HCT116 (cell line): Measurements from ENCODE around the gene MAP3K21. TPM values are rescaled to one million over a fixed set of nuclear protein-coding genes. Genes with fewer than 3 reads are reported as not detected.

Experiments used
- ATAC-seq: fragments of 200-7000 bp; cut with Tn5 transposase; 2 replicates; pipeline ENCODE4 v1.9.1; 2020; ENCODE audit warnings: mild to moderate bottlenecking, moderate library complexity
- BruUV-seq: library from RNA; stranded (reverse); fragments of 400-500 nt; replicated peaks from 2 replicates; lab custom pipeline; 2021; lab: Mats Ljungman, UMichigan
- CTCF ChIA-PET: fragments of 300-600 bp; sonication (Branson Sonifier 250); formaldehyde crosslinking; loops from one replicate; lab custom pipeline; 2021; ENCODE audit warnings: antibody characterized with exemption; lab: Charles Lee
- POLR2A ChIA-PET: fragments of 300-600, 350-600 bp; sonication (Branson Sonifier 250); formaldehyde crosslinking; loops from one replicate; lab custom pipeline; 2021; ENCODE audit warnings: antibody characterized with exemption; lab: Charles Lee
- RAD21 ChIA-PET, 2 experiments: fragments of 300-600 bp; sonication (Branson Sonifier 250); formaldehyde crosslinking; loops; one replicate each; lab custom pipeline; 2023; ENCODE audit warnings: low total read pairs in 2 of 2; ENCODE audit not compliant: uncharacterized antibody in 2 of 2, unreplicated experiment in 2 of 2, low non-redundant PET in 1 of 2; lab: Charles Lee
- DNase-seq: peaks from one replicate; pipeline ENCODE4 v3.0.0-alpha.2; 2010; ENCODE audit warnings: low read depth, low spot score
- H2AFZ ChIP-seq: fragments of 200-600 bp; shearing (Covaris generic), sonication (generic); 2 replicates; pipeline ENCODE4 v1.6.1; 2017; ENCODE audit warnings: low read depth, mixed run types, mixed read lengths, antibody characterized with exemption, low read length; ENCODE audit not compliant: poor library complexity, severe bottlenecking
- H3K27ac ChIP-seq: 2 replicates; pipeline ENCODE4 v1.5.1; 2012; ENCODE audit warnings: low read depth, low read length
- H3K27me3 ChIP-seq: fragments of 200-600 bp; sonication (generic); 2 replicates; pipeline ENCODE4 v1.6.1; 2016; ENCODE audit warnings: mixed run types, low read length, mixed read lengths; ENCODE audit not compliant: insufficient read depth
- H3K36me3 ChIP-seq, 2 experiments: fragments of 200-500 bp in 1 of 2; fragments of 200-600 bp in 1 of 2; sonication (Bioruptor generic) in 1 of 2; sonication (generic) in 1 of 2; 2 replicates each; pipeline versions ENCODE4 v1.5.1 to v1.6.1; 2014 to 2016; ENCODE audit warnings: low read length in 2 of 2, inconsistent platforms in 1 of 2, mixed read lengths in 1 of 2, mixed run types in 1 of 2; ENCODE audit not compliant: insufficient read depth in 2 of 2, control insufficient read depth in 1 of 2
- H3K4me1 ChIP-seq, 2 experiments: fragments of 200-600 bp in 1 of 2; sonication (generic) in 1 of 2; 2 replicates each; pipeline versions ENCODE4 v1.5.1 to v1.6.1; 2012 to 2017; ENCODE audit warnings: low read length in 2 of 2, inconsistent platforms in 1 of 2, mild to moderate bottlenecking in 1 of 2, mixed read lengths in 1 of 2, mixed run types in 1 of 2, moderate library complexity in 1 of 2; ENCODE audit not compliant: insufficient read depth in 2 of 2, control insufficient read depth in 1 of 2
- H3K4me2 ChIP-seq: fragments of 200-600 bp; sonication (generic); 2 replicates; pipeline ENCODE4 v1.6.1; 2017; ENCODE audit warnings: mixed run types, low read length, mixed read lengths
- H3K4me3 ChIP-seq, 2 experiments: fragments of 200-600 bp in 1 of 2; sonication (generic) in 1 of 2; replicated peaks in 1 of 2; 2 replicates each; pipeline ENCODE4 v1.5.1; 2011 to 2016; ENCODE audit warnings: low read length in 2 of 2, control low read depth in 1 of 2, low read depth in 1 of 2, mild to moderate bottlenecking in 1 of 2, mixed read lengths in 1 of 2, mixed run types in 1 of 2
- H3K79me2 ChIP-seq: fragments of 200-600 bp; sonication (generic); 2 replicates; pipeline ENCODE4 v1.6.1; 2017; ENCODE audit warnings: mild to moderate bottlenecking, mixed run types, low read length, moderate library complexity, mixed read lengths; ENCODE audit not compliant: insufficient read depth
- H3K9ac ChIP-seq: fragments of 200-600 bp; sonication (generic); 2 replicates; pipeline ENCODE4 v1.6.1; 2016; ENCODE audit warnings: low read length, mixed read lengths
- H3K9me2 ChIP-seq: fragments of 200-600 bp; sonication (generic), shearing (Covaris generic); 2 replicates; pipeline ENCODE4 v1.6.1; 2017; ENCODE audit warnings: mixed run types, mild to moderate bottlenecking, moderate library complexity; ENCODE audit not compliant: insufficient read depth
- H3K9me3 ChIP-seq, 2 experiments: fragments of 200-500 bp in 1 of 2; fragments of 200-600 bp in 1 of 2; sonication (Bioruptor generic) in 1 of 2; sonication (generic) in 1 of 2; 2 replicates each; pipeline ENCODE4 v1.6.1; 2014 to 2017; ENCODE audit warnings: low read length in 2 of 2, mixed read lengths in 2 of 2, inconsistent platforms in 1 of 2, low read depth in 1 of 2, mild to moderate bottlenecking in 1 of 2, mixed run types in 1 of 2, moderate library complexity in 1 of 2; ENCODE audit not compliant: control insufficient read depth in 1 of 2, insufficient read depth in 1 of 2
- H4K20me1 ChIP-seq: fragments of 200-600 bp; sonication (generic), shearing (Covaris generic); 2 replicates; pipeline ENCODE4 v1.6.1; 2017; ENCODE audit warnings: mixed run types, mild to moderate bottlenecking, moderate library complexity; ENCODE audit not compliant: insufficient read depth
- CTCF ChIP-seq, 3 experiments: fragments of 200-600 bp in 1 of 3; sonication (generic) in 1 of 3; IDR thresholded peaks in 2 of 3; conservative IDR thresholded peaks in 1 of 3; 2 replicates each; pipeline ENCODE4 v1.5.1; 2012 to 2017; ENCODE audit warnings: low read depth in 2 of 3, low read length in 2 of 3, antibody characterized with exemption in 1 of 3, borderline replicate concordance in 1 of 3, control low read depth in 1 of 3, mild to moderate bottlenecking in 1 of 3, mixed read lengths in 1 of 3, mixed run types in 1 of 3, moderate library complexity in 1 of 3; ENCODE audit not compliant: insufficient read depth in 1 of 3
- EZH2 ChIP-seq: fragments of 200-600 bp; sonication (generic); IDR thresholded peaks from 2 replicates; pipeline ENCODE4 v1.6.1; 2017; ENCODE audit warnings: antibody characterized with exemption, mixed run types
- POLR2AphosphoS5 ChIP-seq: IDR thresholded peaks from 2 replicates; pipeline ENCODE4 v1.6.1; 2011; ENCODE audit warnings: mild to moderate bottlenecking, low read depth, low read length, moderate library complexity
- RAD21 ChIP-seq: IDR thresholded peaks from 2 replicates; pipeline ENCODE4 v1.6.1; 2012; ENCODE audit warnings: low read depth, mild to moderate bottlenecking
- SIN3A ChIP-seq: IDR thresholded peaks from 2 replicates; pipeline ENCODE4 v1.6.1; 2012; ENCODE audit warnings: low read depth
- SP1 ChIP-seq: IDR thresholded peaks from 2 replicates; pipeline ENCODE4 v1.6.1; 2012; ENCODE audit warnings: low read depth
- intact Hi-C: fragments of 100-400 bp; cut with micrococcal nuclease; formaldehyde crosslinking; loops from 2 replicates; pipeline ENCODE4 v1.10.0; 2022
- total RNA-seq: library from RNA; stranded (reverse); gene quantifications from one replicate; pipeline ENCODE4 v1.2.1, GENCODE V29; 2021; ENCODE audit not compliant: unreplicated experiment

MAP3K21 gene
- total RNA-seq, 1 experiment from 2014 or later, result 19.1 TPM

DNA sequence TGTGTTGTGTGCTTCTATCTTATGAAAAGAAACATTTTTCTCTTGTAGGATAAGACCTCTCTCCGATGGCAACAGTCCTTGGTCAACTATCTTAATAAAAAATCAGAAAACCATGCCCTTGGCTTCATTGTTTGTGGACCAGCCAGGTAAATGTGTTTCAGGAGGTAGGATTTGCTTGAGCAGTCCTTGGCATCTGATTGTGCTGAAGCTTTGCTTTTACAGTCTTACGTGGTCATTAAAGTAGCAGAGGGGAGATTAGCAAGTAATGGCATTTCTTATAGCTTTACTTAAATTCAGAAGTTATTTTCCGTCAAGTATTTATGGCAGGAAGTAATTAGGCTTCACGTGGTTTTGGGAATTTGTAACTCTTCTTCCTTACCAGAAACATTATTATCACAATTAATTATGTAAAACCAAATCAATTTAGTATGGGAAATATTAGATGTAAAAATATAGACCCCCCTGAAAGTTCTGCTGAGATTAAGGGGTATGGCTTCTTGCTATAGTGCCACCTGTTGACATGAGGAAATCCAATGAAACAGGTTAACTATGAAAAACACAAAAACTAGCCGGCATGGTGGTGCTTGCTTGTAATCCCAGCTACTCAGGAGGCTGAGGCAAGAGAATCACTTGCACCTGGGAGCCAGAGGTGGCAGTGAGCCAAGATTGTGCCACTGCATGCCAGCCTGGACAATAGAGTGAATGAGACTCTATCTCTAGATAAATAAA is 49.0 kb downstream of the MAP3K21 start:
- ChIA-PET RAD21 (no interaction called here), POLR2A (no interaction called here), CTCF (no interaction called here)
- no peak overlapping the region for H3K9ac ChIP-seq
- H3K27ac ChIP-seq, result no peak overlapping the region
- no peaks in the 10 kb centered on the region for H3K4me1 ChIP-seq
- TF ChIP-seq RAD21 (0 out of 2 replicates have a peak, but pooled peaks have one; percentile 5), SP1 (no peak), CTCF (IDR thresholded peaks at IDR 0.05 in 2 of 3, conservative IDR thresholded peaks at IDR 0.05 in 1 of 3; ENCODE audit: borderline replicate concordance in 1 of 3, insufficient read depth in 1 of 3, low read depth in 2 of 3, low read length in 2 of 3) (peak in 2 of 3 experiments; percentile 24 to 26; a peak in 2 of 6 replicates), SIN3A (no peak), POLR2AphosphoS5 (no peak), EZH2 (no peak)
- H3K79me2 ChIP-seq, result no peaks in the 10 kb centered on the region
- no peaks in the 10 kb centered on the region for H4K20me1 ChIP-seq
- peaks cover 6 to 11% of the 10 kb centered on the region in 2 experiments; a peak in 1 of 4 replicates for H3K36me3 ChIP-seq
- H2AFZ ChIP-seq, result no peak overlapping the region
- H3K27me3 ChIP-seq, result no peaks in the 10 kb centered on the region
- DNase-seq (no peak), ATAC-seq (no peak)
- intact Hi-C loops, result no loop called here
- no TSS peak for BruUV-seq
- no peak overlapping the region for H3K4me2 ChIP-seq
- H3K9me2 ChIP-seq, result no peaks in the 10 kb centered on the region
- no peak overlapping the region for H3K4me3 ChIP-seq
- no peaks in the 10 kb centered on the region for H3K9me3 ChIP-seq
